VCaP (cell line): Measurements from ENCODE around the gene FMO2.
"Not testable (repeated sequence)": the region's sequence is repeated elsewhere in the genome, so short reads cannot be mapped to it uniquely, and the experiment has no call there.

Experiments
- H3K27ac ChIP-seq: fragments of 450-650 bp; 2 replicates; pipeline ENCODE4 v1.5.1; 2017
- TF ChIP-seq, protein P1 (sequence below): fragments of 450-650 bp; conservative IDR thresholded peaks from 2 replicates; pipeline ENCODE4 v1.5.1; 2017; ENCODE audit warnings: mild to moderate bottlenecking, moderate library complexity

FMO2 gene

DNA sequence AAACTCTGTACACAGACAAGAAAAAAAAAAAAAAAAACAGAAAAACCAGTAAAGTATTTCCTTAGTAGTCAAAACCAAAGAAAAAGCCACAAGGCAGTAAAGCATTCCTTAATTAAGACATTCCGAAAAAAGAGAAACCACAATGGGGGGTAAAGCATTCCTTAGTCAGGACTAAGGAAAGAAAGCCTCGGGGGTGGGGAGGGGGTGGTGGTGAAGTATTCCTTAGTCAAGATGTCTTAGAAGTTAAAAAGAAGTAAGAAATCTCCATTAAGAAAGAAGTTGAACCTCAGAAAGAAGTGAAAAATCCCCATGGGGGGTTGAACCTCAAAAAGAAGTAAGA is 35.0 kb downstream of the FMO2 start:
- TF ChIP-seq, protein P1, sequence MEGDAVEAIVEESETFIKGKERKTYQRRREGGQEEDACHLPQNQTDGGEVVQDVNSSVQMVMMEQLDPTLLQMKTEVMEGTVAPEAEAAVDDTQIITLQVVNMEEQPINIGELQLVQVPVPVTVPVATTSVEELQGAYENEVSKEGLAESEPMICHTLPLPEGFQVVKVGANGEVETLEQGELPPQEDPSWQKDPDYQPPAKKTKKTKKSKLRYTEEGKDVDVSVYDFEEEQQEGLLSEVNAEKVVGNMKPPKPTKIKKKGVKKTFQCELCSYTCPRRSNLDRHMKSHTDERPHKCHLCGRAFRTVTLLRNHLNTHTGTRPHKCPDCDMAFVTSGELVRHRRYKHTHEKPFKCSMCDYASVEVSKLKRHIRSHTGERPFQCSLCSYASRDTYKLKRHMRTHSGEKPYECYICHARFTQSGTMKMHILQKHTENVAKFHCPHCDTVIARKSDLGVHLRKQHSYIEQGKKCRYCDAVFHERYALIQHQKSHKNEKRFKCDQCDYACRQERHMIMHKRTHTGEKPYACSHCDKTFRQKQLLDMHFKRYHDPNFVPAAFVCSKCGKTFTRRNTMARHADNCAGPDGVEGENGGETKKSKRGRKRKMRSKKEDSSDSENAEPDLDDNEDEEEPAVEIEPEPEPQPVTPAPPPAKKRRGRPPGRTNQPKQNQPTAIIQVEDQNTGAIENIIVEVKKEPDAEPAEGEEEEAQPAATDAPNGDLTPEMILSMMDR, result no peak
- H3K27ac ChIP-seq, result no peak overlapping the region

DNA sequence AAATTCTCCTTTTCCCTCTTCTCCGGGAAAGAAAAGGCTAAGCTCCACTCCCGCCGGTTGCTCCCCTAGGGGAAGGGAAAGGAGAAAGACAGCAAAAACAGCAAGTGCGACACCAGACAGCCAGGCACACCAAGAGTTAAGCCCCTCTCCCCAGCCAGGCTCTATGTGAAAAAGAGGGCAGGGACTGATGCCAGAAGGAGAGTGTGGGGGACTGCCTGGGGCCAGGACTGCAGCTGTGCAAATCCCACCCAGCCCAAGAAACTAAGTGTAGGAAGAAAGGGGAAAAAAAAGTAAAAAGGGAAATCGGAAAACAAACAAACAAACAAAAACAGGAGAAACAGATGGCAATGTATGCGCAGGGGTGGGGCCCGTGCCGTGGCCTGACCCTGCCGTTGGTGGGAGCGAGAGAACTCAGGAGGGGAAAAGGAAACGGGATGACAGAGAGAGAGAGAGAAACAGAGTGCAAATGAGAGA is 35.5 kb downstream of the FMO2 start:
- no peak overlapping the region for H3K27ac ChIP-seq
- TF ChIP-seq, protein P1, result no peak

DNA sequence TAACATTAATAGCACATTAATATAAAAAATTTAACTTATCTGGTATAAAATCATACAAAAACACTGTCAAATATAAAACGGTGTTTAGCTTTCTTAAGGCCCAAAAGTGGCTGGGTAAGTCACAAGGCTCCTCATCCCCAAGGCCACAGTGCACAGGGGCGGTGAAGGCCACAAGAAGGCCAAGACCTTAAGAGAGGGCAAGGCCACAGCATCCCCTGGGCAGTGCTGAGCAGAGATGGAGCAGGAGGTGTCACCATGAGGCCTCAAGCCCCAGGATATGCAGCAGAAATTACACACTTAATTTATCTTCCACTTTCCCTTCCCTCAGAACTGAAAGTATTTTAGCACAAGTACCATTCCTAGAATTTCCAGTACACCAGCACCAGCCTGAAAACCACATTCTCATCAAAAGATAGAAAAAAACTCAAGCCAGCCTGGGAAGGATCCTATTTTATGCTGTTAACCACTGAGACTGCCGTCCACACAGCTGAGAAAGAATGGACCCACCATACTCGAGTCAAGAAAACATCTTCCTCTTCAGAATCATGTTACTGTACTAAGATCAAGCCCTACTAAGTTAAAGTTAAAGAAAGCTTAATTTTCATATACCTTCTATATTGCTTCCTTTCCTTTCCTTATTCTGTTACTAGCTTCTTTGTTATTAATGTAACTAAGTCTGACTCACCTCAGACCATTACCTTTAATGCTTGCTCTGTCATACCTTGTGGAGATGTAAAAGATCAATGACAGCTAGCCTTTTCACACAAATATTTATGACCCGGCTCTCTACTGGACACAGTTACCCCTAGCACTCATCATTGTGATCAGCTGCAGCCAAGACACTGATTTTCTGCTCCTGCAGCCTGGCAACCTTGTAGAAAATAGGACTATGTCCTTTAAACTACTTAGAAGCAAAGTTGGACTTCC is 36.8 kb downstream of the FMO2 start:
- TF ChIP-seq, protein P1, result no peak
- no peak overlapping the region for H3K27ac ChIP-seq

DNA sequence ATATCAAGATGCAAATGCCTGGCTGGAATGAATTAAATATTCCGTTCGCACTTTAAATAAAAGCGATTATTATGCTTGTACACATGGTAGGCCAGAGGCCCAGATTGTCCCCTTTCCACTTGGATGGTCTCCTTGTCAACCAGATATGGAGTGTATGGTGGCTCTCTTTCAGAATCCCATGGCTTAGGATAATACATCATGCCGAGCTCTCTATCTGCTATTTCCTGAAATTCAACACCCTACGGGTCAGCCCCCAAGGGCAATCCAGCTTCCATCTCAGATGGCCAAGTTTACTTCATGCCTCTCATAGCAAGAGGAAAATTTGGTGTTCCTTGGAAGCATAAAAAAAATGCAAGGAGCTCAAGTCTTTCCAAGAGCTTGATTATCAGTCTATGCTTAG is 37.8 kb downstream of the FMO2 start:
- TF ChIP-seq, protein P1, result no peak
- no peak overlapping the region for H3K27ac ChIP-seq

DNA sequence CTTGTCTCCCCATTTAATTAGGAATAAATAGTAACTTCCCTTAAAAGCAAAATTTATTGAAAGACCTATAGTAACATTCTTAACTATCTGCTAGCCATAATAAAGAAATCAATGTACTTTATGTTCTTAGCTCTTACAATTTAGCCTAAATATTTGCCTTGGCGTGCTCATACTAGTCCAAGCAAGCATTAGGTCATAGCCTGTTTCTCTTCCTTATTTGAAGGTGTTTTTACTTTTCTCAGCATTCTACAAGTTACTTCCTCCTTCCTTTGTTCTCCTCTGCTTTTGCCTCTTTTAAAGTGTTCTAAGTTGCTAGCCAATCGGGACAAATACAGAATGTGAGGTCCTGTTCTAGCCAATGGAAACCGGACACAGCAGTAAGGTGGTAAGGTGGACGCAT is 39.2 kb downstream of the FMO2 start:
- not testable (repeated sequence) for H3K27ac ChIP-seq

DNA sequence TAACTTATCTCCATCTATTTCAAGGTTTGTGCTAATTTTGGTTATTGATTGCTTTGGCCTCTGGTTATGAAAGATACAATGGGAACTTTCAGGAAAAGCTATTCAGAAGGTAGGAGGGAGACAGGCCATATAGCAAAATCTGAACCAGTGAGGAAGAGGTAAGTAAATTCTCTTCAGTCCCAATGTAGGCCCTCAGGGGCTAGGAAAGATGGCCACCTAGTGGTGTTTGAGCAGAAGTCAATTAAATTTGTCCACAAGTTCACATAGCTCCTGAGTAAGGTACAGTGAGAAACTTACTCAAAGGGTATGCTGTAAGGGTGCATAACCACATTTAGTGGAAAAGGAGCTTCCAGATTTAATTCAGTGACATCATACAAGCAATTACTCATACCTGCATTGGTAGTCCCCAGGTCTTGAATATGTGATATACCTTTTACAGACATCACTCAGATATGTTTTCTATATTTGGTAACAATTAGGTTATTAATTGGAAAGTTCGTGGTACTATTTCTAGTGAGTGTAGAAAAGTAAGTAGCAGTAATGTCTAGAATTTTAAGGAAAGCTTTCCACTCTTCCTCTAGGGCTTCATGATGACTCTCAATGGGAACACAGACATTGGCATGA is 41.8 kb downstream of the FMO2 start:
- TF ChIP-seq, protein P1, result peak; percentile 87

DNA sequence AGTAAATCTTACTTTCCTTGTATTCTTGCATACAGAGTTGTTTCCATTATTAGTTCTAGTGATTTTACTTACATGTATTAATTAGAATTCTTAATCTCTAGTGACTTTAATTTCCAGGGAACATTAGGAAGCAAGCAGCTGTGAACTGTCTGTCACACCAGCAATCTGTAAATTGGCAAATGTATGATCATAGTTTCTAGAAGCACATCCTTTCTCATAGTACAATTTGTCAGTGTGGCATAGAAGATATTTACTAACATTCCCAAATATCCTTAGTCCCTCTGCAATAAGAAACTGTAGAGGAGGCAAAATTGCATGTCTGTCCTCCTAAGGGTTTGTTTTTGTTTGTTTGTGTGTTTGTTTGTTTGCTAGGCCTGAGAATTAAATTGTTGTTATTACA is 46.2 kb downstream of the FMO2 start:
- TF ChIP-seq, protein P1, result no peak
- no peak overlapping the region for H3K27ac ChIP-seq

More for the DNA sequence above, 41.8 kb downstream of the FMO2 start:
- no peak overlapping the region for H3K27ac ChIP-seq

DNA sequence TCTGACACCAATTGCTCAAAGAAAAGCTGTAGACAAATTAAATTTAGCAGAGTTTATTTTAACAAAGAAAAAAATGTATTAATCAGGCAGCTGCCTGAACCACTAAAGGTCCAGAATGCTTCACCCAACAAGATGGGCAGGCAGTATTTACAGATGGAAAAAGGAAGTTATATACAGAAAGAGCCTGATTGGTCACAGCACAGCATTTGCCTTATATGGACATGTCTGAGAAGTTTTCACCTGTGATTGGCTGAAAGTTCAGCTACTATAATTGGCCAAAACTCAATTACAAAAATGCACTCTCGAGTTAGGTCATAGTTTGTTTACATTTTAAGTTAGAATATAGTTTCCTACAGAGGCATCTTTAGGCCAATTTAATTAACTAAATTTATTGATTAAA is 48.1 kb downstream of the FMO2 start:
- TF ChIP-seq, protein P1, result no peak
- no peak overlapping the region for H3K27ac ChIP-seq

DNA sequence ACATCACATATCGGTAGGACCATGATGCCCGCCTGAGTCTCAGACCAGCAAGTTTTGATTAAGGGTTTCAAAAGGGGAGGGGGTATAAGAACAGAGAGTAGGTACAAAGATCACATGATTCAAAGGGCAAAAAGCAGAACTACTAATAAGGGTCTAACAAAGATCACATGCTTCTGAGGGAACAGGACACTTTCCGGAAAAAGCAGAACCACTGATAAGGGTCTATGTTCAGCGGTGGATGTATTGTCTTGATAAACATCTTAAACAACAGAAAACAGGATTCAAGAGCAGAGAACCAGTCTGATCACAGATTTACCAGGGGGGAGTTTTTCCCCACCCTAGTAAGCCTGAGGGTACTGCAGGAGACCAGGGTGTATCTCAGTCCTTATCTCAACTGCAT is 51.1 kb downstream of the FMO2 start:
- H3K27ac ChIP-seq, result not testable (repeated sequence)
